WTC11 (cell line): ENCODE data around the gene MRPL37. TPM values are rescaled to one million over a fixed set of nuclear protein-coding genes. Genes with fewer than 3 reads are reported as not detected.

ENCODE experiments used
- ATAC-seq: fragments of 200-7000 bp; cut with Tn5 transposase; 2 replicates; pipeline ENCODE4 v1.10.0; 2021; ENCODE audit warnings: mild to moderate bottlenecking, moderate library complexity
- CTCF ChIA-PET: fragments of 300-600 bp; sonication (Branson Sonifier 250); formaldehyde crosslinking; loops from one replicate; lab custom pipeline; 2021; ENCODE audit warnings: antibody characterized with exemption; lab: Charles Lee
- POLR2A ChIA-PET: fragments of 350-600 bp; sonication (Branson Sonifier 250); formaldehyde crosslinking; loops from one replicate; lab custom pipeline; 2021; ENCODE audit warnings: antibody characterized with exemption; lab: Charles Lee
- DNase-seq: peaks from one replicate; pipeline ENCODE4 v3.0.0; 2021; ENCODE audit warnings: low spot score
- H3K27ac Mint-ChIP-seq: 2 replicates; pipeline ENCODE4 v1.8.0; 2021; ENCODE audit warnings: mixed read lengths
- H3K27me3 Mint-ChIP-seq: 2 replicates; pipeline ENCODE4 v1.8.0; 2021; ENCODE audit warnings: low read depth, mild to moderate bottlenecking, moderate library complexity, mixed read lengths
- H3K36me3 Mint-ChIP-seq: 2 replicates; pipeline ENCODE4 v1.8.0; 2021; ENCODE audit warnings: mixed read lengths
- H3K4me1 Mint-ChIP-seq: 2 replicates; pipeline ENCODE4 v1.8.0; 2022; ENCODE audit warnings: mixed read lengths
- H3K4me3 Mint-ChIP-seq: 2 replicates; pipeline ENCODE4 v1.8.0; 2021; ENCODE audit warnings: mild to moderate bottlenecking, moderate library complexity, mixed read lengths
- H3K9me3 Mint-ChIP-seq: 2 replicates; pipeline ENCODE4 v1.8.0; 2021; ENCODE audit warnings: mixed read lengths
- AR ChIP-seq: fragments of 250-450 bp; sonication (Bioruptor Pico); IDR thresholded peaks from 2 replicates; pipeline ENCODE4 v1.9.0; 2021; ENCODE audit warnings: mild to moderate bottlenecking
- E2F5 ChIP-seq: sonication (generic); formaldehyde crosslinking; IDR thresholded peaks from 2 replicates; pipeline ENCODE4 v1.8.1; 2022; ENCODE audit warnings: mild to moderate bottlenecking, moderate library complexity, missing genetic modification reagents
- ELF4 ChIP-seq: sonication (generic); formaldehyde crosslinking; IDR thresholded peaks from 2 replicates; pipeline ENCODE4 v1.8.1; 2022; ENCODE audit warnings: low read depth, mild to moderate bottlenecking, moderate library complexity, missing genetic modification reagents
- ETV6 ChIP-seq: sonication (generic); formaldehyde crosslinking; IDR thresholded peaks from 2 replicates; pipeline ENCODE4 v1.8.1; 2022; ENCODE audit warnings: mild to moderate bottlenecking, missing genetic modification reagents
- FOXP1 ChIP-seq: sonication (generic); formaldehyde crosslinking; IDR thresholded peaks from 2 replicates; pipeline ENCODE4 v1.8.0; 2022; ENCODE audit warnings: missing genetic modification reagents, mild to moderate bottlenecking, moderate library complexity, borderline replicate concordance
- HMGA2 ChIP-seq: fragments of 250-450 bp; sonication (Bioruptor Pico); IDR thresholded peaks from 2 replicates; pipeline ENCODE4 v1.4.0; 2021; ENCODE audit warnings: mild to moderate bottlenecking, moderate library complexity
- MYBL2 ChIP-seq: sonication (generic); formaldehyde crosslinking; IDR thresholded peaks from 2 replicates; pipeline ENCODE4 v1.8.1; 2023; ENCODE audit warnings: mild to moderate bottlenecking, moderate library complexity, missing genetic modification reagents
- NR3C1 ChIP-seq: sonication (generic); formaldehyde crosslinking; conservative IDR thresholded peaks from 2 replicates; pipeline ENCODE4 v1.8.1; 2023; ENCODE audit warnings: low read depth, mild to moderate bottlenecking, missing genetic modification reagents
- PRDM15 ChIP-seq: sonication (generic); formaldehyde crosslinking; IDR thresholded peaks from 2 replicates; pipeline ENCODE4 v1.8.0; 2022; ENCODE audit warnings: missing genetic modification reagents
- SMAD3 ChIP-seq: sonication (generic); formaldehyde crosslinking; IDR thresholded peaks from 2 replicates; pipeline ENCODE4 v1.8.0; 2022; ENCODE audit warnings: missing genetic modification reagents, mild to moderate bottlenecking, borderline replicate concordance
- USF1 ChIP-seq: sonication (generic); formaldehyde crosslinking; IDR thresholded peaks from 2 replicates; pipeline ENCODE4 v1.8.0; 2022; ENCODE audit warnings: mild to moderate bottlenecking, missing genetic modification reagents
- ZBTB21 ChIP-seq: sonication (generic); formaldehyde crosslinking; IDR thresholded peaks from 2 replicates; pipeline ENCODE4 v1.8.1; 2023; ENCODE audit warnings: mild to moderate bottlenecking, missing genetic modification reagents, borderline replicate concordance
- ZNF232 ChIP-seq: sonication (generic); formaldehyde crosslinking; IDR thresholded peaks from 2 replicates; pipeline ENCODE4 v1.8.0; 2022; ENCODE audit warnings: mild to moderate bottlenecking, missing genetic modification reagents
- ZNF512 ChIP-seq: sonication (generic); formaldehyde crosslinking; IDR thresholded peaks from 2 replicates; pipeline ENCODE4 v1.8.1; 2022; ENCODE audit warnings: missing genetic modification reagents, borderline replicate concordance
- ZNF532 ChIP-seq: fragments of 250-450 bp; sonication (Bioruptor Pico); IDR thresholded peaks from 2 replicates; pipeline ENCODE4 v1.9.0; 2021; ENCODE audit warnings: mild to moderate bottlenecking, borderline replicate concordance
- total RNA-seq: library from RNA; stranded (reverse); gene quantifications from 3 replicates; pipeline ENCODE4 v1.2.3, GENCODE V29; 2021

The MRPL37 gene
- total RNA-seq, 1 experiment from 2014 or later, result 143 TPM

GRCh38 chr1:54265126-54265525, 65.2 kb downstream of the MRPL37 start (continued):
- no peak for TF ChIP-seq USF1 (CRISPR knock-in tag)
- TF ChIP-seq, all 79 proteins: peak for 0

GRCh38 chr1:54265659-54266058, 65.7 kb downstream of the MRPL37 start:
- TF ChIP-seq ELF4 (CRISPR knock-in tag) (no peak), SMAD3 (no peak), HMGA2 (CRISPR knock-in tag) (no peak), NR3C1 (CRISPR knock-in tag) (no peak), ETV6 (CRISPR knock-in tag) (no peak), FOXP1 (CRISPR knock-in tag) (no peak), ZNF532 (no peak), ZBTB21 (CRISPR knock-in tag) (no peak), ZNF512 (CRISPR knock-in tag) (no peak), AR (CRISPR knock-in tag) (no peak), ZNF232 (no peak), MYBL2 (no peak), PRDM15 (no peak), E2F5 (CRISPR knock-in tag) (no peak)
- POLR2A ChIA-PET, result interaction anchor here (0.5 to 1.5 kb wide), 2 partner anchors 142 to 391 kb away, joined by 3 to 4 read pairs; no protein-coding TSS in a partner anchor
- ATAC-seq (no peak; the same call in 1 of the 2 replicates), DNase-seq (no peak)
- no peaks in the 10 kb centered on the region for H3K27me3 Mint-ChIP-seq
- no peak overlapping the region; the same call in 1 of the 2 replicates for H3K27ac Mint-ChIP-seq
- H3K9me3 Mint-ChIP-seq, result no peaks in the 10 kb centered on the region
- peaks cover 15% of the 10 kb centered on the region; the same call in 1 of the 2 replicates for H3K4me1 Mint-ChIP-seq
- no peak overlapping the region for H3K4me3 Mint-ChIP-seq
- CTCF ChIA-PET, result no interaction called here
- H3K36me3 Mint-ChIP-seq, result peaks cover 2% of the 10 kb centered on the region; the same call in 1 of the 2 replicates
